ENCODE measurements around the gene HDGFL2. TPM values are rescaled to one million over a fixed set of nuclear protein-coding genes. Genes with fewer than 3 reads are reported as not detected.

The HDGFL2 gene
- total RNA-seq (10 to 100 TPM; 30.9 to 36.6 TPM), polyA plus RNA-seq (ENCODE audit: insufficient read length in 6 of 6) (10 to 100 TPM; 59.3 to 87.4 (median 75.3) TPM)
- long read RNA-seq, donor 1, transcript HDGFL2-208 (16 exons, 2,281 nt): major isoform, 13 of 53 reads
- long read RNA-seq, donor 1, partial matches to known transcripts: 36 of 53 reads
- long read RNA-seq, donor 1, other reads (novel, unspliced or antisense): 0 of 53 reads
- long read RNA-seq, donor 2, transcript HDGFL2-208 (16 exons, 2,281 nt): major isoform, 10 of 37 reads
- long read RNA-seq, donor 2, partial matches to known transcripts: 24 of 37 reads
- long read RNA-seq, donor 2, other reads (novel, unspliced or antisense): 0 of 37 reads
- long read RNA-seq, donor 3, transcript HDGFL2-208 (16 exons, 2,281 nt): major isoform, 13 of 20 reads
- long read RNA-seq, donor 3, partial matches to known transcripts: 6 of 20 reads
- long read RNA-seq, donor 3, other reads (novel, unspliced or antisense): 0 of 20 reads
- long read RNA-seq, donor 4, partial matches to known transcripts: 5 of 7 reads
- long read RNA-seq, donor 4, other reads (novel, unspliced or antisense): 2 of 7 reads
- long read RNA-seq, donor 5, transcript HDGFL2-208 (16 exons, 2,281 nt): major isoform, 11 of 35 reads
- long read RNA-seq, donor 5, partial matches to known transcripts: 21 of 35 reads
- long read RNA-seq, donor 5, other reads (novel, unspliced or antisense): 0 of 35 reads
- long read RNA-seq, donor 6, transcript HDGFL2-208 (16 exons, 2,281 nt): major isoform, 11 of 17 reads
- long read RNA-seq, donor 6, partial matches to known transcripts: 6 of 17 reads
- long read RNA-seq, donor 6, other reads (novel, unspliced or antisense): 0 of 17 reads
- long read RNA-seq, donor 7, transcript HDGFL2-208 (16 exons, 2,281 nt): major isoform, 8 of 12 reads
- long read RNA-seq, donor 7, partial matches to known transcripts: 0 of 12 reads
- long read RNA-seq, donor 7, other reads (novel, unspliced or antisense): 0 of 12 reads
- long read RNA-seq, donor 8, transcript HDGFL2-208 (16 exons, 2,281 nt): major isoform, 5 of 7 reads
- long read RNA-seq, donor 8, partial matches to known transcripts: 0 of 7 reads
- long read RNA-seq, donor 8, other reads (novel, unspliced or antisense): 0 of 7 reads
- long read RNA-seq, donor 9: 0 reads
- long read RNA-seq, donor 10, partial matches to known transcripts: 4 of 7 reads
- long read RNA-seq, donor 10, other reads (novel, unspliced or antisense): 2 of 7 reads
- long read RNA-seq, donor 11: 0 reads
- long read RNA-seq, donor 12, transcript HDGFL2-208 (16 exons, 2,281 nt): major isoform, 8 of 22 reads
- long read RNA-seq, donor 12, partial matches to known transcripts: 14 of 22 reads
- long read RNA-seq, donor 12, other reads (novel, unspliced or antisense): 0 of 22 reads

DNA sequence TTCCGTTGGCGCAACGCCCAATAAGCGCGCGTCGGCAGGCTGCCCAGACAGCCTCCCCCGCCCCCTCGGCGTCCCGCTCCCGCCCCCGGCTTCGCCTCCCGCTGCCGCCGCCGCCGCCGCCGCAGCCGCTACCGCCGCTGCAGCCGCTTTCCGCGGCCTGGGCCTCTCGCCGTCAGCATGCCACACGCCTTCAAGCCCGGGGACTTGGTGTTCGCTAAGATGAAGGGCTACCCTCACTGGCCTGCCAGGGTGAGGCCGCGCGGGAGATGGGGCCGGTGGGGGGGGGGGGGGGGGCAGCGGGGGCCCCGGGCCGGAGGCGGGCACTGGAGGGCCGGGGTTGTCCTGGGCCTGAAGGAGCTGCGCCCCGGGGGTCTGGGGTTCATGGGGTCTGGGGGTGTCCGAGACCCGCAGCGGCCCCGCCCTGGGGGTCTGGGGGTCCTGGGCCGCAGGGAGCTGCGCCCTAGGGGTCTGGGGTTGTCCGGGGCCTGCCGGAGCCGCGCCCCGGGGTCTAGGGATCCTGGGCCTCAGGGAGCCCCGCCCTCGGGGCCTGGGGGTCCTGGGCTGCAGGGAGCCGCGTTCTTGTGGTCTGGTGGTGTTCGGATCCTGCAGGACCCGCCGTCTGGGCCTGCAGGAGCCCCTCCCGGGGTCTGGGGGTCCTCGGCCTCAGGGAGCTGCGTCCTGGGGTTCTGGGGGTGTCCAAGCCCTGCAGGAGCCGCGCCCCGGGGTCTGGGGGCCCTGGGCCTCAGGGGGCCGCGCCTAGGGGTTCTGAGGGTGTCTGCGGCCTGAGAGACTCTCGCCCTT, at the start of gene HDGFL2:
Gene HDGFL2 (plus strand): TSS at position 124 of the 801 bp plus-strand sequence. CDS start 54 bp downstream, at position 178.
- H3K4me1 ChIP-seq: peaks cover 12 to 24% of the 10 kb centered on the region in 2 donors
- DNase-seq: peak in 1 of 4 donors; percentile 97
- ATAC-seq: no peak
- H3K36me3 ChIP-seq: peaks cover 0 to 25% of the 10 kb centered on the region in 2 donors
- H3K9me3 ChIP-seq: no peaks in the 10 kb centered on the region
- intact Hi-C loops (cut with DNase I): no loop called here
- H3K4me3 ChIP-seq: peak within 1 kb of the TSS; percentile 84 to 94
- H3K27me3 ChIP-seq: no peaks in the 10 kb centered on the region
- TF ChIP-seq CTCF (IDR thresholded peaks at IDR 0.05): no peak
- H3K27ac ChIP-seq: peak within 1 kb of the TSS; percentile 86 to 95

DNA sequence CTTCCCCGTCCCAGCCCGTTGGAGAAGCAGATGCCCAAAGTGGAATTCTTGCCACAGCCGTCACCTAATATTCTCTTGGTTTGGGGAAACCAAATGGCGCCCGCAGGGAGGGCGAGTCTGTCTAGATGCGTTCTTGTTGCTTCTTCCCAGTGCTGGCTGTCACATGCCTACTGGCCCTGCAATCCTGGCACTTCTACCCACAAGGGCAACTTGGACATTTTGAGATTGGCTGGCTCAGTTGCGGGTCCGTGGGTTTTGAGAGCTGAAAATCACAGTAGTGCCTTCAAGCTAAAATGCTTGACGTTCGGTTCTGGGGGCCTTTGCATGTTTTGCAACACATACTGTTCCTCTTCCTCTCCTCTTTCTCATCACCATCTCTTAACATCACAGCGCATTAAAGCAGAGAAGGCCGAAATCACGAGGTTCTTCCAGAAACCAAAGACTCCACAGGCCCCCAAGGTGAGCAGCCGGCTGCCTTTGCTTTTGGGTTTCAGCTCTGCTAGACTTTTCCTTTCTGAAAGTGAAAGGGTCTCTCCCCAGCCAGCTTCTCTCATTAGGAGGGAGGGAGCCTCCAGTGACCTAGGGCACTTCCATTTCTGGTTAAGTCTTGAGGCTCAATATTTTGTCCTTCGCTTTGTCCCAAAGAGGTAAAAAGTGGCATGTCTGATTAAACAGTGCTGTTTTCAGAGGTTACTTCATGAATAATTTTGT, 48.5 kb upstream of the HDGFL2 start:
- no peaks in the 10 kb centered on the region for H3K27me3 ChIP-seq
- no peaks in the 10 kb centered on the region for H3K4me1 ChIP-seq
- ATAC-seq (no peak), DNase-seq (peak in 1 of 4 donors; percentile 24)
- H3K36me3 ChIP-seq: peaks cover 0 to 29% of the 10 kb centered on the region in 2 donors
- TF ChIP-seq CTCF (IDR thresholded peaks at IDR 0.05): no peak
- no peaks in the 10 kb centered on the region for H3K9me3 ChIP-seq
- no peak overlapping the region for H3K4me3 ChIP-seq
- intact Hi-C loops (cut with DNase I): no loop called here
- no peak overlapping the region for H3K27ac ChIP-seq

GRCh38 chr19:4425537-4425936, 46.6 kb upstream of the HDGFL2 start:
- H3K4me1 ChIP-seq: peaks cover 0 to 7% of the 10 kb centered on the region in 2 donors
- H3K27me3 ChIP-seq: no peaks in the 10 kb centered on the region
- peaks cover 0 to 49% of the 10 kb centered on the region in 2 donors for H3K36me3 ChIP-seq
- TF ChIP-seq CTCF (IDR thresholded peaks at IDR 0.05): no peak
- intact Hi-C loops (cut with DNase I): no loop called here
- H3K4me3 ChIP-seq: no peak overlapping the region
- ATAC-seq (peak; percentile 15), DNase-seq (peak in 2 of 4 donors; percentile 20 to 53)
- no peaks in the 10 kb centered on the region for H3K9me3 ChIP-seq
- H3K27ac ChIP-seq: no peak overlapping the region
